Naive thymus-derived CD4-positive, alpha-beta T cell (primary cell): ENCODE data around the gene HLCS. TPM values are rescaled to one million over a fixed set of nuclear protein-coding genes. Genes with fewer than 3 reads are reported as not detected.

ENCODE experiments used
- ATAC-seq: fragments of 150-1000 bp; cut with Tn5 transposase; 2 replicates; pipeline ENCODE4 v1.10.0; 2021; ENCODE audit warnings: mild to moderate bottlenecking, moderate library complexity
- CTCF ChIA-PET: fragments of 350-600 bp; sonication (Branson Sonifier 250); formaldehyde crosslinking; loops from one replicate; lab custom pipeline; 2021; ENCODE audit warnings: antibody characterized with exemption; lab: Charles Lee
- POLR2A ChIA-PET: fragments of 350-600 bp; sonication (Branson Sonifier 250); formaldehyde crosslinking; loops from one replicate; lab custom pipeline; 2021; ENCODE audit warnings: antibody characterized with exemption, inconsistent platforms; lab: Charles Lee
- DNase-seq, 9 donors: peaks; one replicate each; pipeline versions ENCODE4 v3.0.0 to v3.0.0-alpha.2; 2020 to 2022; ENCODE audit warnings: mixed read lengths in 1 of 9
- H3K27ac ChIP-seq: one replicate; pipeline ENCODE4 v1.7.0; 2013; ENCODE audit warnings: mild to moderate bottlenecking, low read depth, low read length, moderate library complexity
- H3K27me3 ChIP-seq, 2 donors: one replicate each; pipeline ENCODE4 v1.7.0; 2013; ENCODE audit warnings: low read length in 2 of 2, mild to moderate bottlenecking in 2 of 2, moderate library complexity in 2 of 2; ENCODE audit not compliant: control insufficient read depth in 2 of 2, insufficient read depth in 2 of 2
- H3K36me3 ChIP-seq, 3 experiments: 1 replicate in 2 of 3; 2 replicates in 1 of 3; pipeline ENCODE4 v1.7.0; 2013; ENCODE audit warnings: low read length in 3 of 3, mild to moderate bottlenecking in 3 of 3, moderate library complexity in 1 of 3; ENCODE audit not compliant: insufficient read depth in 3 of 3, control insufficient read depth in 2 of 3
- H3K4me1 ChIP-seq, 2 donors: one replicate each; pipeline ENCODE4 v1.7.0; 2013; ENCODE audit warnings: low read length in 2 of 2, mild to moderate bottlenecking in 2 of 2, moderate library complexity in 1 of 2; ENCODE audit not compliant: control insufficient read depth in 2 of 2, insufficient read depth in 2 of 2
- H3K4me3 ChIP-seq: 2 replicates; pipeline ENCODE4 v1.7.0; 2013; ENCODE audit warnings: mild to moderate bottlenecking, low read length
- H3K9me3 ChIP-seq, 3 experiments: 1 replicate in 2 of 3; 2 replicates in 1 of 3; pipeline ENCODE4 v1.7.0; 2013; ENCODE audit warnings: low read length in 3 of 3; ENCODE audit not compliant: control insufficient read depth in 2 of 3
- H3K27ac Mint-ChIP-seq, 9 donors: one replicate each; pipeline ENCODE4 v1.8.0; 2020 to 2022; ENCODE audit warnings: mixed read lengths in 9 of 9, mild to moderate bottlenecking in 8 of 9, moderate library complexity in 5 of 9, inconsistent platforms in 2 of 9
- H3K27me3 Mint-ChIP-seq, 5 donors: one replicate each; pipeline ENCODE4 v1.8.0; 2021 to 2022; ENCODE audit warnings: mixed read lengths in 5 of 5, mild to moderate bottlenecking in 1 of 5
- H3K36me3 Mint-ChIP-seq, 5 donors: one replicate each; pipeline ENCODE4 v1.8.0; 2020 to 2022; ENCODE audit warnings: mixed read lengths in 5 of 5, mild to moderate bottlenecking in 3 of 5, inconsistent platforms in 1 of 5
- H3K4me1 Mint-ChIP-seq, 7 donors: one replicate each; pipeline ENCODE4 v1.8.0; 2020 to 2022; ENCODE audit warnings: mixed read lengths in 7 of 7, mild to moderate bottlenecking in 3 of 7, inconsistent platforms in 1 of 7
- H3K4me3 Mint-ChIP-seq, 10 donors: one replicate each; pipeline ENCODE4 v1.8.0; 2020 to 2022; ENCODE audit warnings: mild to moderate bottlenecking in 10 of 10, mixed read lengths in 10 of 10, moderate library complexity in 6 of 10, inconsistent platforms in 2 of 10
- H3K9me3 Mint-ChIP-seq, 11 donors: one replicate each; pipeline ENCODE4 v1.8.0; 2020 to 2022; ENCODE audit warnings: mixed read lengths in 11 of 11, mild to moderate bottlenecking in 4 of 11, inconsistent platforms in 1 of 11, moderate library complexity in 1 of 11
- intact Hi-C, 2 donors: fragments of 100-400 bp; cut with micrococcal nuclease; formaldehyde crosslinking; loops; one replicate each; pipeline ENCODE4 v1.15.1; 2023
- polyA plus RNA-seq, 2 donors: library from polyadenylated mRNA; unstranded; fragments of 300-500 nt; fragmentation: Illumina TruSeq; gene quantifications; one replicate each; pipeline ENCODE4 v1.2.3, GENCODE V29; 2021
- total RNA-seq, 6 experiments: library from RNA in 5 of 6; stranded (reverse) in 5 of 6; gene quantifications; 1 replicate in 5 of 6; 2 replicates in 1 of 6; pipeline ENCODE4 v1.2.3 and lab custom pipeline; 2021 to 2026

The HLCS gene
- total and polyA plus RNA-seq, 7 experiments from 2014 or later = 7.0 to 19.3 (median 9.0) TPM

DNA sequence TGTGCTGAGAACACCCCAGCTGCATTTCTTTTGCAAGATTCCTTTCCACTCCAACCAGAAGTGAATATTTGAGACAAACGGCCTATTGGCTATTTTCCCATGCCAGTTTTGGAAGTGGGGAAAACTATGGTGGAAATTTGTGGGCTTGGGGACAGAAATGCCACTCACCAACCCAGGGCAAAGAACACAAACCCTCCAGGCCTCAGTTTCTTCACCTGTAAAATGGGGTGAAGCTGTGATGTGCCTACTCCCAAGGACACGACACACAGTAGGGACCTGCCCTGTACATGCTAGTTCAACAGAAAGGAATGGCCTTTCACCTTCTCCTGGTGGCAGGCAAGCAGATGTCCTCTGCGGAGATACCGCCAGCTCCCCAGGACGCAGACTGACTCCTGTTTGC lies 221.0 kb downstream of the HLCS start:
- Histone ChIP-seq H3K4me3 (no peak overlapping the region), H3K27me3 (no peaks in the 10 kb centered on the region), H3K9me3 (no peaks in the 10 kb centered on the region), H3K36me3 (no peaks in the 10 kb centered on the region), H3K27ac (no peak overlapping the region), H3K4me1 (no peaks in the 10 kb centered on the region)
- CTCF ChIA-PET = no interaction called here
- DNase-seq (no peak), ATAC-seq (no peak)
- H3K4me1 Mint-ChIP-seq = peaks cover 9 to 23% (median 17%) of the 10 kb centered on the region in 7 donors
- H3K27ac Mint-ChIP-seq = no peak overlapping the region
- H3K36me3 Mint-ChIP-seq = peaks cover 0 to 18% (median 15%) of the 10 kb centered on the region in 5 donors
- H3K9me3 Mint-ChIP-seq = no peaks in the 10 kb centered on the region
- no peak overlapping the region for H3K4me3 Mint-ChIP-seq
- H3K27me3 Mint-ChIP-seq = peaks cover 45 to 65% (median 55%) of the 10 kb centered on the region in 5 donors
- POLR2A ChIA-PET = no interaction called here
- intact Hi-C loops = no loop called here

GRCh38 chr21:36744560-36745231 lies 221.8 kb downstream of the HLCS start:
- ChIA-PET CTCF (no interaction called here), POLR2A (no interaction called here)
- Histone ChIP-seq H3K4me1 (no peaks in the 10 kb centered on the region), H3K4me3 (no peak overlapping the region), H3K36me3 (no peaks in the 10 kb centered on the region), H3K27me3 (no peaks in the 10 kb centered on the region), H3K9me3 (no peaks in the 10 kb centered on the region), H3K27ac (no peak overlapping the region)
- Mint-ChIP-seq H3K4me1 (peaks cover 9 to 23% (median 17%) of the 10 kb centered on the region in 7 donors), H3K27ac (no peak overlapping the region), H3K27me3 (peaks cover 41 to 60% (median 48%) of the 10 kb centered on the region in 5 donors), H3K9me3 (no peaks in the 10 kb centered on the region), H3K36me3 (peaks cover 0 to 12% (median 10%) of the 10 kb centered on the region in 5 donors), H3K4me3 (peak overlapping the region in 1 of 10 donors; percentile 23)
- DNase-seq (no peak), ATAC-seq (no peak)
- intact Hi-C loops = no loop called here

- no peaks in the 10 kb centered on the region for H3K9me3 ChIP-seq
- H3K27me3 Mint-ChIP-seq = peaks cover 36 to 56% (median 50%) of the 10 kb centered on the region in 5 donors
- no peak overlapping the region for H3K27ac ChIP-seq
- H3K4me3 ChIP-seq = no peak overlapping the region
- ATAC-seq (no peak), DNase-seq (no peak)
- H3K36me3 ChIP-seq = no peaks in the 10 kb centered on the region
- no peak overlapping the region for H3K27ac Mint-ChIP-seq
- H3K4me1 Mint-ChIP-seq = peaks cover 9 to 22% (median 17%) of the 10 kb centered on the region in 7 donors
- H3K4me1 ChIP-seq = no peaks in the 10 kb centered on the region
- no peaks in the 10 kb centered on the region for H3K9me3 Mint-ChIP-seq
- POLR2A ChIA-PET = no interaction called here
- intact Hi-C loops = no loop called here
- CTCF ChIA-PET = no interaction called here
- no peaks in the 10 kb centered on the region for H3K27me3 ChIP-seq
- H3K4me3 Mint-ChIP-seq = no peak overlapping the region
- H3K36me3 Mint-ChIP-seq = peaks cover 0 to 7% (median 5%) of the 10 kb centered on the region in 5 donors
These were observed 222.3 kb downstream of the HLCS start for GRCh38 chr21:36744190-36744559.

- H3K9me3 Mint-ChIP-seq = peaks cover 0 to 2% (median 0%) of the 10 kb centered on the region in 11 donors
- ATAC-seq (no peak), DNase-seq (no peak)
- H3K9me3 ChIP-seq = no peaks in the 10 kb centered on the region
- CTCF ChIA-PET = no interaction called here
- no peaks in the 10 kb centered on the region for H3K27me3 ChIP-seq
- peaks cover 6 to 14% (median 13%) of the 10 kb centered on the region in 7 donors for H3K4me1 Mint-ChIP-seq
- no peaks in the 10 kb centered on the region for H3K4me1 ChIP-seq
- H3K27ac Mint-ChIP-seq = no peak overlapping the region
- peaks cover 29 to 55% (median 47%) of the 10 kb centered on the region in 5 donors for H3K27me3 Mint-ChIP-seq
- POLR2A ChIA-PET = no interaction called here
- intact Hi-C loops = no loop called here
- H3K36me3 Mint-ChIP-seq = peaks cover 0 to 1% (median 0%) of the 10 kb centered on the region in 5 donors
- H3K36me3 ChIP-seq = no peaks in the 10 kb centered on the region
- no peak overlapping the region for H3K27ac ChIP-seq
- H3K4me3 ChIP-seq = no peak overlapping the region
- H3K4me3 Mint-ChIP-seq = no peak overlapping the region
These were observed 223.0 kb downstream of the HLCS start for GRCh38 chr21:36743446-36743845.

- ChIA-PET POLR2A (no interaction called here), CTCF (no interaction called here)
- no peaks in the 10 kb centered on the region for H3K36me3 ChIP-seq
- no peaks in the 10 kb centered on the region for H3K9me3 ChIP-seq
- H3K27ac Mint-ChIP-seq = peak overlapping the region in 1 of 9 donors; percentile 55
- H3K36me3 Mint-ChIP-seq = no peaks in the 10 kb centered on the region
- intact Hi-C loops = no loop called here
- H3K27me3 Mint-ChIP-seq = peaks cover 25 to 52% (median 45%) of the 10 kb centered on the region in 5 donors
- H3K27me3 ChIP-seq = no peaks in the 10 kb centered on the region
- H3K4me1 ChIP-seq = no peaks in the 10 kb centered on the region
- H3K4me3 ChIP-seq = no peak overlapping the region
- H3K4me1 Mint-ChIP-seq = peaks cover 5 to 12% (median 10%) of the 10 kb centered on the region in 7 donors
- ATAC-seq = no peak
- DNase-seq = no peak
- H3K9me3 Mint-ChIP-seq = peaks cover 0 to 2% (median 0%) of the 10 kb centered on the region in 11 donors
- no peak overlapping the region for H3K27ac ChIP-seq
- H3K4me3 Mint-ChIP-seq = no peak overlapping the region
These were observed 223.5 kb downstream of the HLCS start for GRCh38 chr21:36743008-36743407.

- DNase-seq = no peak
- peaks cover 28 to 48% (median 36%) of the 10 kb centered on the region in 5 donors for H3K27me3 Mint-ChIP-seq
- Histone ChIP-seq H3K4me3 (no peak overlapping the region), H3K4me1 (no peaks in the 10 kb centered on the region), H3K27me3 (no peaks in the 10 kb centered on the region), H3K9me3 (no peaks in the 10 kb centered on the region), H3K27ac (no peak overlapping the region), H3K36me3 (no peaks in the 10 kb centered on the region)
- CTCF ChIA-PET = no interaction called here
- ATAC-seq = no peak
- no peak overlapping the region for H3K27ac Mint-ChIP-seq
- H3K4me3 Mint-ChIP-seq = no peak overlapping the region
- intact Hi-C loops = no loop called here
- H3K9me3 Mint-ChIP-seq = peaks cover 0 to 2% (median 0%) of the 10 kb centered on the region in 11 donors
- H3K36me3 Mint-ChIP-seq = no peaks in the 10 kb centered on the region
- POLR2A ChIA-PET = no interaction called here
- peaks cover 0 to 2% (median 2%) of the 10 kb centered on the region in 7 donors for H3K4me1 Mint-ChIP-seq
These were observed 225.0 kb downstream of the HLCS start for GRCh38 chr21:36741506-36741905.
